BJ (cell line): ENCODE data around the gene AMIGO1. TPM values are rescaled to one million over a fixed set of nuclear protein-coding genes. Genes with fewer than 3 reads are reported as not detected.
A peak's percentile ranks its signal among the peaks of the same experiment; 100 is the strongest.

Experiments used
- CTCF ChIA-PET: fragments of 350-600 bp; formaldehyde crosslinking; extraction: SDS; loops from one replicate; lab custom pipeline; 2021; ENCODE audit warnings: antibody characterized with exemption, inconsistent platforms; lab: Yijun Ruan, JAX
- POLR2A ChIA-PET: fragments of 300-600 bp; sonication (Branson Sonifier 250); formaldehyde crosslinking; extraction: SDS; loops from one replicate; lab custom pipeline; 2021; ENCODE audit warnings: antibody characterized with exemption; lab: Charles Lee
- DNase-seq: peaks from one replicate; pipeline ENCODE4 v3.0.0-alpha.2; 2011; ENCODE audit warnings: low read depth
- H3K27me3 ChIP-seq: 2 replicates; pipeline ENCODE4 v1.6.0; 2011; ENCODE audit warnings: low read length; ENCODE audit not compliant: control insufficient read depth, insufficient read depth
- H3K36me3 ChIP-seq: 2 replicates; pipeline ENCODE4 v1.5.1; 2011; ENCODE audit warnings: low read length; ENCODE audit not compliant: control insufficient read depth, insufficient read depth
- H3K4me3 ChIP-seq: 2 replicates; pipeline ENCODE4 v1.5.1; 2011; ENCODE audit warnings: low read depth, mild to moderate bottlenecking, control low read depth, low read length
- polyA minus RNA-seq: library from RNA; depleted of rRNA, polyadenylated mRNA; stranded (reverse); fragments of >200 nt; gene quantifications from 2 replicates; pipeline ENCODE4 v1.2.3, GENCODE V29; 2011; rRNA and poly(A)+ RNA removed
- polyA plus RNA-seq: library from polyadenylated mRNA; depleted of rRNA; stranded (reverse); fragments of >200 nt; gene quantifications from 2 replicates; pipeline ENCODE4 v1.2.3, GENCODE V29; 2011; rRNA removed
- TF ChIP-seq, protein P1 (sequence below): IDR thresholded peaks from 2 replicates; pipeline ENCODE4 v1.5.1; 2011; ENCODE audit warnings: low read depth, mild to moderate bottlenecking, control low read depth, inconsistent platforms, low read length, moderate library complexity; ENCODE audit not compliant: insufficient read depth

Gene AMIGO1, protein sequence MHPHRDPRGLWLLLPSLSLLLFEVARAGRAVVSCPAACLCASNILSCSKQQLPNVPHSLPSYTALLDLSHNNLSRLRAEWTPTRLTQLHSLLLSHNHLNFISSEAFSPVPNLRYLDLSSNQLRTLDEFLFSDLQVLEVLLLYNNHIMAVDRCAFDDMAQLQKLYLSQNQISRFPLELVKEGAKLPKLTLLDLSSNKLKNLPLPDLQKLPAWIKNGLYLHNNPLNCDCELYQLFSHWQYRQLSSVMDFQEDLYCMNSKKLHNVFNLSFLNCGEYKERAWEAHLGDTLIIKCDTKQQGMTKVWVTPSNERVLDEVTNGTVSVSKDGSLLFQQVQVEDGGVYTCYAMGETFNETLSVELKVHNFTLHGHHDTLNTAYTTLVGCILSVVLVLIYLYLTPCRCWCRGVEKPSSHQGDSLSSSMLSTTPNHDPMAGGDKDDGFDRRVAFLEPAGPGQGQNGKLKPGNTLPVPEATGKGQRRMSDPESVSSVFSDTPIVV
- polyA plus RNA-seq (2.9 and 3.4 TPM in 2 replicates), polyA minus RNA-seq (1.8 and 3.6 TPM in 2 replicates)

DNA sequence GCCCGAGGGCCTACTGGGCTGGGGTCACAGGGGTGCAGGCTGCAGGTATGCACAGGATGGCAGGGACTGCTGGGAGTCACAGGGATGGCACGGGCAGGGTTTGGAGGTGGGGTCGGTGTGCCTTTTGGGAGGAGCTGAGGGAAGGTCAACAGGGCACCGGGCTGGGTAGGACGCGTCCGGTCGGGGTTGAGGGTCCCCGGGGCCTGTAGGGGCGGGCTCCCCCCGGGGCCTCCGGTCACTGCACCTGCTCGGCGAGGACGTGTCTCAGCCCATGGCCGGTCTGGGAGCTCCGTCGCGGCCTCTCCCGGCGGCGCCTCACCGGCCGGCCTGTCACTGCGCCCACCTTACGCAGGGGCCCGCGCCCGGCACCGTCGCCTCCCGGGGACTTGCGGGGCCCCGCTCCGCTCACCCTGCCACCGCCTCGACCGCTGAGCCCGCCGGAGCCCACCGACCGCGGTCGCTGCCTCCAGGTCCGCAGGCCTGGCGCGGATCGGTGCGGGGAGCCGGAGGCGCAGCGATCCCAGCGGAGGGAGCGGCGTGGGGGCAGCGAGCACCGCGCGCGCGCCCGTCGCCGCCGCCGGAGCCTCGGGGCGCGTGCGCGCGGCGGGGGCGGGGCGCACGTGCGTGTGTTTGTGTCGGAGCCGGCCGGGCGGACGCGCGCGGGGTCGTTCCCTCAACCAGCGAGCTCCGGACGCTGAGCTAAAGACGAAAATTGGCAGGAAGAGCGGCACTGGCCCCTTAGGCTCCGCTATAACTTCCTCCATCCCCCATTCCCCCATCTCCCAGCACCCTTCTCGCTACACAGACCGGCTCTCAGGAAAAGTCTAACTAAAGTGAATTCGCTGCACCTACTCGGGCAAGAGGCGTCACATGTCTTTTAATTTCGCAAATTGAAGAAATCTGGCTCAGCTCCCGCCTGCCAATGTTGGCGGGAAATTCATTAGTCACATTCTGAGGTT is at the start of gene AMIGO1:
AMIGO1 (minus strand) TSS at position 552 of the 959 bp plus-strand sequence. CDS start 815 bp downstream, outside the sequence.
- CTCF ChIA-PET = interaction anchor here (1.0 to 32.2 kb wide), 5 partner anchors 11 to 246 kb away, joined by 3 to 1371 read pairs (median 6); partner anchors contain the start of genes CYB561D1 and GPR61
- DNase-seq = no peak
- Histone ChIP-seq H3K36me3 (no peaks in the 10 kb centered on the region), H3K27me3 (no peaks in the 10 kb centered on the region), H3K4me3 (peak within 1 kb of the TSS; percentile 60)
- TF ChIP-seq, protein P1, sequence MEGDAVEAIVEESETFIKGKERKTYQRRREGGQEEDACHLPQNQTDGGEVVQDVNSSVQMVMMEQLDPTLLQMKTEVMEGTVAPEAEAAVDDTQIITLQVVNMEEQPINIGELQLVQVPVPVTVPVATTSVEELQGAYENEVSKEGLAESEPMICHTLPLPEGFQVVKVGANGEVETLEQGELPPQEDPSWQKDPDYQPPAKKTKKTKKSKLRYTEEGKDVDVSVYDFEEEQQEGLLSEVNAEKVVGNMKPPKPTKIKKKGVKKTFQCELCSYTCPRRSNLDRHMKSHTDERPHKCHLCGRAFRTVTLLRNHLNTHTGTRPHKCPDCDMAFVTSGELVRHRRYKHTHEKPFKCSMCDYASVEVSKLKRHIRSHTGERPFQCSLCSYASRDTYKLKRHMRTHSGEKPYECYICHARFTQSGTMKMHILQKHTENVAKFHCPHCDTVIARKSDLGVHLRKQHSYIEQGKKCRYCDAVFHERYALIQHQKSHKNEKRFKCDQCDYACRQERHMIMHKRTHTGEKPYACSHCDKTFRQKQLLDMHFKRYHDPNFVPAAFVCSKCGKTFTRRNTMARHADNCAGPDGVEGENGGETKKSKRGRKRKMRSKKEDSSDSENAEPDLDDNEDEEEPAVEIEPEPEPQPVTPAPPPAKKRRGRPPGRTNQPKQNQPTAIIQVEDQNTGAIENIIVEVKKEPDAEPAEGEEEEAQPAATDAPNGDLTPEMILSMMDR = no peak
- POLR2A ChIA-PET = interaction anchor here (0.8 kb wide), 1 partner anchor 51 kb away, joined by 6 read pairs; no protein-coding TSS in a partner anchor

DNA sequence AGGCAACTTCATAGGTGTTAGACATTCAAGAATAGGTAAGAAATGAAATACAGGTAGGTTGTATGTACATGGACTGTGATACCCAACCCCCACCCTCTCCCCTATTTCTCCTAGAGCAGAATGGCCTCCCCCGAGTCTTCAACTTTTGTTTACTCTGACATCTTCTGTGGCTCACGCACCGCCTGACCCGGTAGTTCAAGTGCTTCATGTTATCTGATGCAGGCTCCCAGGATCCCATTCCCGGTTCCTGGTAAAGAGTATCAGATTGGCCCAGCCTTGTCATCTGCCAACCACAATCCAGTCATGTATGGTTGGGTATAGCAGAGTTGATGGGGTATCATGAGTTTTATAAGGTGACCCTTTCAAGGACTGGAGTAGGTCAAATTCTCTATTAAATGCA is 48.0 kb upstream of the AMIGO1 start:
- Histone ChIP-seq H3K27me3 (no peaks in the 10 kb centered on the region), H3K36me3 (no peaks in the 10 kb centered on the region), H3K4me3 (no peak overlapping the region)
- ChIA-PET POLR2A (no interaction called here), CTCF (no interaction called here)
- TF ChIP-seq, protein P1 = no peak
- DNase-seq = no peak

DNA sequence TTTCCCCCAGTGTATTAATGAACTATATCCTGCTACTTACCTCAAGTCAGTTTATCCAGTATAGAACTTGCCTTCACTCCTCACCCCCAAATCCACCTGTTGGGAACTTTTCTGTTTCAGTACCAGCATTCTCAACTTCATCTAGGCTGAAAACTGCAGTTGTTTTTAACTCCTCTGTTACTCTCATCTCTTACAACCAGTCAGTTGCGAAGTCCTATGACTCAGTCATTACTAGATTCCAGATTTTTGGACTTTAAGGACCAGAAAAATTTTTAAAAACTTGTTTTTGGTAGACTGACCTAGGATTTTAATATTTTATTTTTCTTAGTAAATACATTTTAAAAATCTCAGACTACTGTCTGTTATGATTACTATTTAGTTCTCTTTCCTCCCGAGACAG is 47.0 kb upstream of the AMIGO1 start:
- no peaks in the 10 kb centered on the region for H3K27me3 ChIP-seq
- no peak for DNase-seq
- TF ChIP-seq, protein P1 = no peak
- no peak overlapping the region for H3K4me3 ChIP-seq
- H3K36me3 ChIP-seq = no peaks in the 10 kb centered on the region
- POLR2A ChIA-PET = no interaction called here
- CTCF ChIA-PET = interaction anchor here (0.6 kb wide), 1 partner anchor 45 kb away, joined by 3 read pairs; no protein-coding TSS in a partner anchor

DNA sequence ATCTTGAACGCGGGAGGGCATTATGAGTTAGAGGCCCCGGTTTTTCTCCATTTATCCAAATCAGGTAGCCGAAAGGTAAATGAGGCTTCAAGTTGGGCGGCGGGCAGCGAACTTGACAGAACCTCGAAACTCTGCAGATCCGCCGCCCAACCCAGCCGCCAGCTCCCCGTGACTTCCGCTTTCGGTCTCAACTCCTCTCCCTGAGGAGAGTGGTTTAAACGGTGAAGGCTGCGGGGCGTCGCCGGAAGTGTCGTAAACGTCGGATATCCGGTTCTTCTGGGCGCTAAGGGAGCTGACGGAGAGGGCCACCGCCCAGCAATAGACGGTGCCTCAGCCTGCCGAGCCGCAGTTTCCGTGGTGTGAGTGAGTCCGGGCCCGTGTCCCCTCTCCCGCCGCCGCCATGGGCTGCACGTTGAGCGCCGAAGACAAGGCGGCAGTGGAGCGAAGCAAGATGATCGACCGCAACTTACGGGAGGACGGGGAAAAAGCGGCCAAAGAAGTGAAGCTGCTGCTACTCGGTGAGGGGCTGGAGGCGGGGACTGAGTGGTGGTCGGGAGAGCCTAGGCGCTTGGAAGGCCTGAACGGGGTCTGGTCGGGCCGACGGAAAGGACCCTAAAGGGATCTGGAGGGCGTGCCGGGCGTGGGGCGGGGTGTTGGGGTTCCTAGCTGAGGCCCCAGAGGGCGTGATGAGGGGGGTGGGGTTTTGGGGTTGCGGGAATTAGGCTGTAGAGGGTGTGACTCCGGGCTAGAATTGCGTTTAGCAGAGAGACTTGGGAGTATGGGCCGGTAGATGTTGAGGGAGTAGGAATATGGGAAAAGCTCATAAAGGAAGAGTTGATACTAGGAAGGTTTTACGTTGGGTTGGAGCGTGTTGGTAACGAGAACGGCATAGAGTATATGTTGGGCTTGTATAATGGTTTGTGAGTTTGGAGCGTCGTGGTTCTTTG is 39.1 kb upstream of the AMIGO1 start, which contains the start of gene GNAI3:
GNAI3 (plus strand) TSS at position 295 of the 947 bp plus-strand sequence; CDS start at position 401, 106 bp downstream.
- ChIA-PET POLR2A (interaction anchor here (0.6 to 0.9 kb wide), 4 partner anchors 17 to 91 kb away, joined by 3 to 6 read pairs (median 4); no protein-coding TSS in a partner anchor), CTCF (interaction anchor here (0.7 to 3.2 kb wide), 26 partner anchors 9 to 463 kb away, joined by 3 to 56 read pairs (median 4); partner anchors contain the start of genes AHCYL1, CYB561D1 and GPR61)
- peak; percentile 70 for DNase-seq
- Histone ChIP-seq H3K36me3 (no peaks in the 10 kb centered on the region), H3K27me3 (no peaks in the 10 kb centered on the region), H3K4me3 (peak within 1 kb of the TSS; percentile 98)
- TF ChIP-seq, protein P1 = no peak
